Vagina (tissue), 2 donors: ENCODE measurements around the gene PSORS1C1. TPM values are rescaled to one million over a fixed set of nuclear protein-coding genes. Genes with fewer than 3 reads are reported as not detected.

Source experiments
- DNase-seq, 2 donors: peaks; one replicate each; pipeline ENCODE4 v3.0.0-alpha.2; 2017; ENCODE audit errors: extremely low spot score in 2 of 2
- H3K27ac ChIP-seq: fragments of 200-600 bp; sonication (generic); one replicate; pipeline ENCODE4 v1.5.1; 2019
- H3K27me3 ChIP-seq: fragments of 200-600 bp; sonication (generic); one replicate; pipeline ENCODE4 v1.5.1; 2019
- H3K36me3 ChIP-seq, 2 donors: fragments of 200-600 bp; sonication (generic); one replicate each; pipeline ENCODE4 v1.5.1; 2017 to 2019
- H3K4me1 ChIP-seq: fragments of 200-600 bp; sonication (generic); one replicate; pipeline ENCODE4 v1.5.1; 2019
- H3K4me3 ChIP-seq, 2 donors: fragments of 200-600 bp; sonication (generic); 1 replicate in 1 of 2; 2 replicates in 1 of 2; pipeline ENCODE4 v1.5.1; 2016 to 2019
- H3K9me3 ChIP-seq: fragments of 200-600 bp; sonication (generic); one replicate; pipeline ENCODE4 v1.5.1; 2019
- POLR2A ChIP-seq, 2 donors: fragments of 450-650 bp; IDR thresholded peaks; one replicate each; pipeline ENCODE4 v1.6.1; 2017; ENCODE audit warnings: antibody characterized with exemption in 2 of 2, mild to moderate bottlenecking in 2 of 2, moderate library complexity in 2 of 2
- POLR2AphosphoS5 ChIP-seq, 2 donors: sonication (generic); formaldehyde crosslinking; IDR thresholded peaks; one replicate each; pipeline ENCODE4 v1.9.0; 2017; ENCODE audit warnings: antibody characterized with exemption in 2 of 2, mild to moderate bottlenecking in 2 of 2, low read depth in 1 of 2; ENCODE audit not compliant: insufficient read depth in 1 of 2
- intact Hi-C: fragments of 100-400 bp; cut with DNase I; formaldehyde crosslinking; loops from one replicate; pipeline ENCODE4 v1.15.1; 2023
- total RNA-seq: library from RNA; depleted of rRNA; stranded (reverse); fragments of >200 nt; gene quantifications from one replicate; pipeline ENCODE4 v1.2.3, GENCODE V29; 2016
- TF ChIP-seq, protein P1 (sequence below), 3 experiments: fragments of 450-650 bp in 2 of 3; fragments of 200-600 bp in 1 of 3; sonication (generic) in 1 of 3; IDR thresholded peaks; one replicate each; pipeline ENCODE4 v1.5.1; 2017 to 2019; ENCODE audit warnings: antibody characterized with exemption in 3 of 3, mild to moderate bottlenecking in 2 of 3, moderate library complexity in 2 of 3

Gene PSORS1C1
- total RNA-seq, 1 donor from 2014 or later = 9.6 TPM

DNA sequence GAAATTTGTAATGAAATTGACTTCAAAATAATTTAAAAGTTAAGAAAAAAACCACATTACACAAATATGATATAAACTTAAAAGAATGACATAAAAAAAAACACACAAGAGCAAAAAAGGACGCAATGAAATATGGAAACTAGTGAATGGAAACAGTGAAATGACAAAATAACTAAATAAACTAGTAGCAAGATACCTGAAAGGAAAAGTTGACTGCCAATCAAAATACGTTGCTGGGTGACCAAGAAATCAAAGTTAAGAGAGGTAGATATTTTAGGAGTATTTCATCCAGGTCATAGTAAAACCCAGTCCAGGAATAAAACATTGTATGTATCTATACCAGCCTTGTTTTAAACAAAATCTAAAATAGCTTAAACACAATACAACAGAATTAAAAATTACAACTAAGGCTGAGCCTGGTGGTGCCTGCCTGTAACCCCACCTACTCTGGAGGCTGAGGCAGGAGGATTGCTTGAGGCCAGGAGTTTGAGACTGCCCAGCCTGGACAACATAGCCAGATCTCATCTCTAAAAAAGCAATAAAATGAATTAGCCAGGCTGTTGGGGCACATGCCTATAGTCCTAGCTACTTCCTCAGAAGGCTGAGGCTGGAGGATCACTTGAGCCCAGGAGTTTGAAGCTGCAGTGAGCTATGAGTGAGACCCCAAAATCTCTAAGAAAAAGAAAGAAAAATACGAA, 24.2 kb upstream of the PSORS1C1 start:
- no peak overlapping the region for H3K4me3 ChIP-seq
- intact Hi-C loops = no loop called here

GRCh38 chr6:31090973-31091364, 23.6 kb upstream of the PSORS1C1 start:
- Histone ChIP-seq H3K36me3 (no peaks in the 10 kb centered on the region), H3K27me3 (no peaks in the 10 kb centered on the region), H3K27ac (no peak overlapping the region), H3K4me1 (peaks cover 24% of the 10 kb centered on the region), H3K9me3 (no peaks in the 10 kb centered on the region), H3K4me3 (no peak overlapping the region)
- no peak for DNase-seq
- intact Hi-C loops = no loop called here
- TF ChIP-seq POLR2AphosphoS5 (IDR thresholded peaks at IDR 0.05; ENCODE audit: insufficient read depth in 1 of 2, low read depth in 1 of 2) (no peak), POLR2A (IDR thresholded peaks at IDR 0.05) (no peak)
- TF ChIP-seq, protein P1, sequence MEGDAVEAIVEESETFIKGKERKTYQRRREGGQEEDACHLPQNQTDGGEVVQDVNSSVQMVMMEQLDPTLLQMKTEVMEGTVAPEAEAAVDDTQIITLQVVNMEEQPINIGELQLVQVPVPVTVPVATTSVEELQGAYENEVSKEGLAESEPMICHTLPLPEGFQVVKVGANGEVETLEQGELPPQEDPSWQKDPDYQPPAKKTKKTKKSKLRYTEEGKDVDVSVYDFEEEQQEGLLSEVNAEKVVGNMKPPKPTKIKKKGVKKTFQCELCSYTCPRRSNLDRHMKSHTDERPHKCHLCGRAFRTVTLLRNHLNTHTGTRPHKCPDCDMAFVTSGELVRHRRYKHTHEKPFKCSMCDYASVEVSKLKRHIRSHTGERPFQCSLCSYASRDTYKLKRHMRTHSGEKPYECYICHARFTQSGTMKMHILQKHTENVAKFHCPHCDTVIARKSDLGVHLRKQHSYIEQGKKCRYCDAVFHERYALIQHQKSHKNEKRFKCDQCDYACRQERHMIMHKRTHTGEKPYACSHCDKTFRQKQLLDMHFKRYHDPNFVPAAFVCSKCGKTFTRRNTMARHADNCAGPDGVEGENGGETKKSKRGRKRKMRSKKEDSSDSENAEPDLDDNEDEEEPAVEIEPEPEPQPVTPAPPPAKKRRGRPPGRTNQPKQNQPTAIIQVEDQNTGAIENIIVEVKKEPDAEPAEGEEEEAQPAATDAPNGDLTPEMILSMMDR (IDR thresholded peaks at IDR 0.05) = no peak

More for the DNA sequence above, 24.2 kb upstream of the PSORS1C1 start:
- TF ChIP-seq POLR2A (IDR thresholded peaks at IDR 0.05) (no peak), POLR2AphosphoS5 (IDR thresholded peaks at IDR 0.05; ENCODE audit: insufficient read depth in 1 of 2, low read depth in 1 of 2) (no peak)
- TF ChIP-seq, protein P1 (IDR thresholded peaks at IDR 0.05) = no peak
- DNase-seq = no peak
- H3K4me1 ChIP-seq = peaks cover 24% of the 10 kb centered on the region
- H3K36me3 ChIP-seq = no peaks in the 10 kb centered on the region
- no peaks in the 10 kb centered on the region for H3K27me3 ChIP-seq
- H3K9me3 ChIP-seq = no peaks in the 10 kb centered on the region
- H3K27ac ChIP-seq = no peak overlapping the region

DNA sequence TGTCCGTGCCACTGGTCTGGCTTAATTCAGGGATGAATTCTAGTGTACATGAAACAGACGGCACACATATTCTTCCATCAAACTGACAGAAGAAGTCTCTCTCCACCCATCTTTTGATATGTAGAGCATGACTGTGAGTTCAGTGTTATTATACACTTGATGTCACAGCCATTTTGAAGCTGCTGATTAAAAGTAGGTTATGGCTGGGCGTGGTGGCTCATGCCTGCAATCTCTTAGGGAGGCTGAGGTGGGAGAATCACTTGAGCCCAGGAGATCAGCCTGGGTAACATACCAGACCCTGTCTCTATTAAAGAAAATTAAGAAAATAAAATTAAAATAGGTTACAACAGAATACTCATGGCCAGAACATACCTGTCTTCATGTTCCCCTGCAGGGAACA, 22.9 kb upstream of the PSORS1C1 start:
- H3K27ac ChIP-seq = no peak overlapping the region
- no peak for DNase-seq
- H3K4me3 ChIP-seq = no peak overlapping the region
- H3K4me1 ChIP-seq = peaks cover 19% of the 10 kb centered on the region
- TF ChIP-seq POLR2AphosphoS5 (IDR thresholded peaks at IDR 0.05; ENCODE audit: insufficient read depth in 1 of 2, low read depth in 1 of 2) (no peak), POLR2A (IDR thresholded peaks at IDR 0.05) (no peak)
- TF ChIP-seq, protein P1 (IDR thresholded peaks at IDR 0.05) = no peak
- no peaks in the 10 kb centered on the region for H3K9me3 ChIP-seq
- no peaks in the 10 kb centered on the region for H3K27me3 ChIP-seq
- no peaks in the 10 kb centered on the region for H3K36me3 ChIP-seq
- intact Hi-C loops = no loop called here

GRCh38 chr6:31092238-31092637, 22.4 kb upstream of the PSORS1C1 start:
- intact Hi-C loops = no loop called here
- Histone ChIP-seq H3K36me3 (no peaks in the 10 kb centered on the region), H3K4me3 (no peak overlapping the region), H3K9me3 (no peaks in the 10 kb centered on the region), H3K4me1 (peaks cover 13% of the 10 kb centered on the region), H3K27ac (no peak overlapping the region), H3K27me3 (no peaks in the 10 kb centered on the region)
- no peak for DNase-seq
- TF ChIP-seq POLR2AphosphoS5 (IDR thresholded peaks at IDR 0.05; ENCODE audit: insufficient read depth in 1 of 2, low read depth in 1 of 2) (no peak), POLR2A (IDR thresholded peaks at IDR 0.05) (no peak)
- TF ChIP-seq, protein P1 (IDR thresholded peaks at IDR 0.05) = no peak

- no peaks in the 10 kb centered on the region for H3K27me3 ChIP-seq
- H3K27ac ChIP-seq = no peak overlapping the region
- no peak for DNase-seq
- TF ChIP-seq POLR2AphosphoS5 (IDR thresholded peaks at IDR 0.05; ENCODE audit: insufficient read depth in 1 of 2, low read depth in 1 of 2) (no peak), POLR2A (IDR thresholded peaks at IDR 0.05) (no peak)
- TF ChIP-seq, protein P1 (IDR thresholded peaks at IDR 0.05) = no peak
- H3K4me3 ChIP-seq = no peak overlapping the region
- no peaks in the 10 kb centered on the region for H3K9me3 ChIP-seq
- intact Hi-C loops = no loop called here
- no peaks in the 10 kb centered on the region for H3K36me3 ChIP-seq
- H3K4me1 ChIP-seq = peaks cover 12% of the 10 kb centered on the region
These were observed 21.7 kb upstream of the PSORS1C1 start for GRCh38 chr6:31092769-31093505.
